Suprapubic skin (tissue), 3 donors: ENCODE measurements around the gene KNOP1.

Experiments used
- EP300 ChIP-seq: sonication (generic); formaldehyde crosslinking; IDR thresholded peaks from one replicate; pipeline ENCODE4 v1.6.1; 2017; ENCODE audit warnings: antibody characterized with exemption
- POLR2A ChIP-seq, 2 donors: fragments of 450-650 bp; IDR thresholded peaks; one replicate each; pipeline ENCODE4 v1.6.1; 2017; ENCODE audit warnings: antibody characterized with exemption in 2 of 2, mild to moderate bottlenecking in 2 of 2, moderate library complexity in 2 of 2
- TF ChIP-seq, protein P1 (sequence below), 2 donors: fragments of 200-600 bp in 1 of 2; fragments of 450-650 bp in 1 of 2; sonication (generic) in 1 of 2; IDR thresholded peaks; one replicate each; pipeline ENCODE4 v1.5.1; 2016 to 2019; ENCODE audit warnings: antibody characterized with exemption in 2 of 2, mild to moderate bottlenecking in 1 of 2, moderate library complexity in 1 of 2

DNA sequence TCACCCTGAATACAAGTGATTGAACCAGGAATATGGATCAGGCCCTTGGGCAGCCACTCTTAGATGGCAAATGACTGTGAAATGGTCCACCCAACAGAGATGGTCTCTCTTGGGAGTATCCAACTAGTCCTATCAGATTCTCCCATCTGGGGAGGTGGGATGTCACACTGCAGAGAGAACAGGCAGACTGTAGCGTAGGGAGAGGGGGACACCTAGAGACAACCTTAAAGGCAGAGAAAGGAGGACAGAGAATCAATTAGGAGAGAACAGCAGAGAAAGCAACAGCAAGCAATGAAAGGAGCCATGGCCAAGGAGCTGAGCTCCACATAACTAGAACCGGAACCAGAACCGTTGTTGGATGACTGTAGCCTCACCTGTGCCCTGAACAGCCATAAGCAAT, 37.2 kb upstream of the KNOP1 start:
- TF ChIP-seq POLR2A (IDR thresholded peaks at IDR 0.05), result no peak
- TF ChIP-seq, protein P1, sequence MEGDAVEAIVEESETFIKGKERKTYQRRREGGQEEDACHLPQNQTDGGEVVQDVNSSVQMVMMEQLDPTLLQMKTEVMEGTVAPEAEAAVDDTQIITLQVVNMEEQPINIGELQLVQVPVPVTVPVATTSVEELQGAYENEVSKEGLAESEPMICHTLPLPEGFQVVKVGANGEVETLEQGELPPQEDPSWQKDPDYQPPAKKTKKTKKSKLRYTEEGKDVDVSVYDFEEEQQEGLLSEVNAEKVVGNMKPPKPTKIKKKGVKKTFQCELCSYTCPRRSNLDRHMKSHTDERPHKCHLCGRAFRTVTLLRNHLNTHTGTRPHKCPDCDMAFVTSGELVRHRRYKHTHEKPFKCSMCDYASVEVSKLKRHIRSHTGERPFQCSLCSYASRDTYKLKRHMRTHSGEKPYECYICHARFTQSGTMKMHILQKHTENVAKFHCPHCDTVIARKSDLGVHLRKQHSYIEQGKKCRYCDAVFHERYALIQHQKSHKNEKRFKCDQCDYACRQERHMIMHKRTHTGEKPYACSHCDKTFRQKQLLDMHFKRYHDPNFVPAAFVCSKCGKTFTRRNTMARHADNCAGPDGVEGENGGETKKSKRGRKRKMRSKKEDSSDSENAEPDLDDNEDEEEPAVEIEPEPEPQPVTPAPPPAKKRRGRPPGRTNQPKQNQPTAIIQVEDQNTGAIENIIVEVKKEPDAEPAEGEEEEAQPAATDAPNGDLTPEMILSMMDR (IDR thresholded peaks at IDR 0.05), result no peak
- no peak for TF ChIP-seq EP300
